ENCODE measurements around the gene ADAM23. TPM values are rescaled to one million over a fixed set of nuclear protein-coding genes. Genes with fewer than 3 reads are reported as not detected.

The ADAM23 gene
- total RNA-seq, 4 donors from 2014 or later, result 0.24 to 1.8 (median 0.52) TPM

GRCh38 chr2:206563374-206563773 is 120.0 kb downstream of the ADAM23 start:
- DNase-seq (ENCODE audit: low spot score in 2 of 2), result no peak
- no peaks in the 10 kb centered on the region for H3K36me3 ChIP-seq
- no peak overlapping the region for H3K4me3 ChIP-seq
- 79% methylated on average over 2 of the region's 2 CpGs for WGBS
- peaks cover 14% of the 10 kb centered on the region for H3K4me1 ChIP-seq
- no peak for TF ChIP-seq CTCF (IDR thresholded peaks at IDR 0.05)
- no peak for TF ChIP-seq POLR2A (IDR thresholded peaks at IDR 0.05)
- TF ChIP-seq EP300 (IDR thresholded peaks at IDR 0.05), result no peak
- TF ChIP-seq POLR2AphosphoS5 (IDR thresholded peaks at IDR 0.05), result no peak
- H3K27ac ChIP-seq, result no peak overlapping the region
- no peaks in the 10 kb centered on the region for H3K9me3 ChIP-seq
- no peaks in the 10 kb centered on the region for H3K27me3 ChIP-seq

GRCh38 chr2:206565666-206566065 is 122.3 kb downstream of the ADAM23 start:
- Histone ChIP-seq H3K27me3 (no peaks in the 10 kb centered on the region), H3K27ac (no peak overlapping the region), H3K9me3 (no peaks in the 10 kb centered on the region), H3K4me1 (peaks cover 6% of the 10 kb centered on the region), H3K4me3 (no peak overlapping the region), H3K36me3 (no peaks in the 10 kb centered on the region)
- 82% methylated on average over 4 of the region's 4 CpGs for WGBS
- DNase-seq (ENCODE audit: low spot score in 2 of 2), result no peak
- no peak for TF ChIP-seq POLR2AphosphoS5 (IDR thresholded peaks at IDR 0.05)
- no peak for TF ChIP-seq POLR2A (IDR thresholded peaks at IDR 0.05)
- TF ChIP-seq EP300 (IDR thresholded peaks at IDR 0.05), result no peak
- no peak for TF ChIP-seq CTCF (IDR thresholded peaks at IDR 0.05)

GRCh38 chr2:206569470-206569869 is 126.1 kb downstream of the ADAM23 start:
- H3K4me1 ChIP-seq, result peaks cover 6% of the 10 kb centered on the region
- 72% methylated on average over 3 of the region's 3 CpGs for WGBS

GRCh38 chr2:206570199-206570598 is 126.9 kb downstream of the ADAM23 start:
- H3K27ac ChIP-seq, result no peak overlapping the region
- H3K9me3 ChIP-seq, result no peaks in the 10 kb centered on the region
- DNase-seq (ENCODE audit: low spot score in 2 of 2), result no peak
- H3K36me3 ChIP-seq, result no peaks in the 10 kb centered on the region
- H3K4me1 ChIP-seq, result peaks cover 6% of the 10 kb centered on the region
- no peak overlapping the region for H3K4me3 ChIP-seq
- TF ChIP-seq POLR2AphosphoS5 (IDR thresholded peaks at IDR 0.05) (no peak), CTCF (IDR thresholded peaks at IDR 0.05) (no peak), POLR2A (IDR thresholded peaks at IDR 0.05) (no peak), EP300 (IDR thresholded peaks at IDR 0.05) (no peak)
- no peaks in the 10 kb centered on the region for H3K27me3 ChIP-seq

More at GRCh38 chr2:206569470-206569869, 126.1 kb downstream of the ADAM23 start:
- Histone ChIP-seq H3K9me3 (no peaks in the 10 kb centered on the region), H3K27me3 (no peaks in the 10 kb centered on the region), H3K36me3 (no peaks in the 10 kb centered on the region), H3K27ac (no peak overlapping the region), H3K4me3 (no peak overlapping the region)
- DNase-seq (ENCODE audit: low spot score in 2 of 2), result no peak
- TF ChIP-seq CTCF (IDR thresholded peaks at IDR 0.05), result no peak
- no peak for TF ChIP-seq POLR2AphosphoS5 (IDR thresholded peaks at IDR 0.05)
- TF ChIP-seq EP300 (IDR thresholded peaks at IDR 0.05), result no peak
- no peak for TF ChIP-seq POLR2A (IDR thresholded peaks at IDR 0.05)

GRCh38 chr2:206572725-206573124 is 129.4 kb downstream of the ADAM23 start:
- Histone ChIP-seq H3K36me3 (no peaks in the 10 kb centered on the region), H3K27me3 (no peaks in the 10 kb centered on the region), H3K4me3 (no peak overlapping the region), H3K27ac (no peak overlapping the region), H3K4me1 (peaks cover 6% of the 10 kb centered on the region), H3K9me3 (no peaks in the 10 kb centered on the region)
- WGBS, result 86% methylated on average over 3 of the region's 3 CpGs
- TF ChIP-seq POLR2AphosphoS5 (IDR thresholded peaks at IDR 0.05) (no peak), CTCF (IDR thresholded peaks at IDR 0.05) (no peak), POLR2A (IDR thresholded peaks at IDR 0.05) (no peak), EP300 (IDR thresholded peaks at IDR 0.05) (no peak)
- DNase-seq (ENCODE audit: low spot score in 2 of 2), result no peak
